Glomerular endothelial cell (primary cell): ENCODE results near the gene MLC1. TPM values are rescaled to one million over a fixed set of nuclear protein-coding genes. Genes with fewer than 3 reads are reported as not detected.

Source experiments
- DNase-seq: peaks from one replicate; pipeline ENCODE4 v3.0.0-alpha.2; 2011; ENCODE audit warnings: low read depth, low spot score; ENCODE audit errors: extremely low read depth
- total RNA-seq: library from RNA; depleted of rRNA; stranded (reverse); fragments of >200 nt; gene quantifications from 2 replicates; pipeline ENCODE4 v1.2.3, GENCODE V29; 2015

The MLC1 gene
- total RNA-seq, 1 donor from 2014 or later: not detected

GRCh38 chr22:50040717-50041116 is 44.5 kb downstream of the MLC1 start:
- no peak for DNase-seq

DNA sequence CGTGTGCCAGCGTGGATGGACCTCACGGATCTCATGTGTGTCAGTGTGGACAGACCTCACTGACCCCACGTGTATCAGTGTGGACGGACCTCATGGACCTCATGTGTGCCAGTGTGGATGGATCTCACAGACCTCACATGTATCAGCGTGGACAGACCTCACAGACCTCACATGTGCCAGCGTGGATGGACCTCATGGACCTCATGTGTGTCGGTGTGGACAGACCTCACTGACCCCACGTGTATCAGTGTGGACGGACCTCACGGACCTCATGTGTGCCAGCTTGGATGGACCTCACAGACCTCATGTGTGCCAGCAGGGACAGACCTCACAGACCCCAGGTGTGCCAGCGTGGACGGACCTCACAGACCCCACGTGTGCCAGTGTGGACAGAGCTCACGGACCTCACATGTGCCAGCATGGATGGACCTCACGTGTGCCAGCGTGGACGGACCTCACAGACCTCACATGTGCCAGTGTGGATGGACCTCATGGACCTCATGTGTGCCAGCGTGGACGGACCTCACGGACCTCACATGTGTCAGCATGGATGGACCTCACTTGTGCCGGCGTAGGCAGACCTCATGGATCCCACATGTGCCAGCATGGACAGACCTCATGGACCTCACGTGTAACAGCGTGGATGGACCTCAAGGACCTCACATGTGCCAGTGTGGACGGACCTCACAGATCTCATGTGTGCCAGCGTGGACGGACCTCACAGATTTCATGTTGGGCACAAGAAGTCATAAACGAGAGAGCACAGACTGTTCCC is 45.4 kb downstream of the MLC1 start:
- no peak for DNase-seq

- DNase-seq: no peak
Observed at GRCh38 chr22:50035976-50036724, 49.1 kb downstream of the MLC1 start.

DNA sequence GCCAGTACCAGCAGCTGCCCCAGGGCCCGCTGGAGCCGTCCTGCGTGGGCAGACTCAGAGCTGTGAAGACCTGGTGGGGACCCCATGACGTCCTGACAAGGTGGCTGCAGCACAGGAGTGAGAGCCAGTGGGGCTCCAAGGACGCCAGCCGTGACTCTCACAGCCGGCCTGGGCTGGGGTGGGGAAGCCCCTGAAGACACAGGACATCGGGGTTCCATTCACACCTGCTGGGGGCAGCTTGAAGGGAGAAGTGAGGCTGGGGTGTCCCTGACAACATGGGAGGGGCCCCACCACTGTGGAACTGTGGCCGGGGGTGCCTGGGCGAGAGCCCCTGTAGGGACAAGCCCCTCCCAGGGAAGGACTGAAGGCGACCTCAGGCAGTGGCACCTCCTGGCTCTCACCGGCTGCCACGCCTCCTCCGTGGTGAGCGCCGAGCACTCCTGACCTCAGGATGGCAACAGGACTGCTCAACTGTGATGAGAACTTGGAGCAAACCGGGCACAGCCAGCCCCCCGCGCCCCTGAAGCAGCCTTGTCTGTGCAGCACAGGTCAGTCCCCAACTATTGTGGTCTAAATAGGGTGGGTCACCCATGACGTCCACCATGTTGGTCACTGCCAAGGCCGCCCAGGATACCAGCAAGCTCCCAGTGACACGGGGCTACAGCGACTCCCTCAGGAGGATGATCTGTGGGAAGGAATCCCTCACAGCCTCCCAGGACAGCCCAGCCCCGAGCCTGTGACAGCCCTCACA is 49.9 kb downstream of the MLC1 start:
- no peak for DNase-seq

GRCh38 chr22:50034126-50035081 is 50.8 kb downstream of the MLC1 start:
- no peak for DNase-seq

DNA sequence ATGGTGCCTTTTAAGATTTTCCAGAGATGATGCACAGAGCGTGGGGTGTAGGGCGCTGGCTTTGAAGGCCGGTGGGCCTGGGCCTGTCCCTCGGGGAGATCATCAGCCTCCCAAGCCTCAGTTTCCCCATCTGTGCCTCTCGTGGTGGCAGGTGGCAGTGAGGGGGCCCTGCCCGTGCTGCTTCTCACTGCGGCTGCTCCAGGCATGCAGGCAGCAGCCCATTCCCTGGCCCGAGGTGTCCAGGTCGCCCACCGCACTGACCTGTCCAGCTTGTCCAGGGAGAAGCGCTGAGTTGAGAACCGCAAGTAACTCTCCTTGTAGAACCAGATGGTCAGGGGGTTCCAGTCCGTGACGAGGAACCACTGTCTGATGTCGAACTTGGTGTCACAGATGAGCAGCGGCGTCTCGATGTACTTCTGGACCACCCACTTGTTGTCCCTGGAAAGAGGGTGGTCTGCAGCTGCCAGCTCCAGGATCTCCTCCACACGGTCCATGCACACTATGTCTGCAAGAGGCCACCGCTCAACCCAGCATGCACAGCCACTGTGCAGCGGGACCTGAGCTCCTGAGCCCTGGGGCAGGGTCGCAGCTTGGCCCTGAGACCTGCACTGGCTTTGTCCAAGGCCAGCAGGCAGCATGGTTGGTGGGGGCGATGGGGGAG is 52.2 kb downstream of the MLC1 start:
- no peak for DNase-seq

DNA sequence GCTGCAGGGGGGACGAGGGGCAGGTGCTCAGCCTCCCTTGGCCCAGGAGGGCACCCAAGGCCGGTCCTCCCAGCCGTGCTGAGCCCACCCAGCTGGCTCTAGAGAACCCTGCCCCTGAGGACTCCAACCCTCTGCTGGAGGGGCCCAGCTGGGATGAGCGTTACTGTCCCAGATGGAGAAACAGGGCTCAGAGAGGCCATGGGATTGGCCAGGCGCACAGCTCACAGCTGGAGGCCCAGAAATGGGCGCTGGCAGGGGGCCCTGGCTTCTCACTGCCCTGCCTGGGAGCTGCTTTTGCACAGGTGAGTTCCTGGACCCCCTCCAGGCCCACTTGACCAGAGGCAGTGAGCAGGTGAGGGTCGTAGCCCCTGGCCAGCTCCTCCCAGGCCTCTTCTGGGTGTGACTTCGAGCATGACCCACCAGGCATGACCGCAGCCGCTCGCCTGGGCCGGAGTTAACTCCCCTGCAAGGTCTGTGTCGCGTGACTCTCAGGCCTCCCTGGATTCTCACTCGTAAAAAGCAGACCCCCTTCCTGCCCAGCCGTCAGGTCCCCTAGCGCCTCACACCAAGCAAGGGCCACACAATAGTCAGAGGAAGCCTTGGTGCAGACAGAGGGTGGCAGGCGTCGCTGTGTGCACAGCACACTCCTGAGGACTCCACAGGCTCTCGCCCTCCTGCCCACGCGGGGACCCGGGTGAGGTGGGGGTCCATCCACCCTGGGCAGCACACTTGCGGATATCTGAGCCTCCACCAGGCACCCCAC is 52.9 kb downstream of the MLC1 start:
- no peak for DNase-seq

DNA sequence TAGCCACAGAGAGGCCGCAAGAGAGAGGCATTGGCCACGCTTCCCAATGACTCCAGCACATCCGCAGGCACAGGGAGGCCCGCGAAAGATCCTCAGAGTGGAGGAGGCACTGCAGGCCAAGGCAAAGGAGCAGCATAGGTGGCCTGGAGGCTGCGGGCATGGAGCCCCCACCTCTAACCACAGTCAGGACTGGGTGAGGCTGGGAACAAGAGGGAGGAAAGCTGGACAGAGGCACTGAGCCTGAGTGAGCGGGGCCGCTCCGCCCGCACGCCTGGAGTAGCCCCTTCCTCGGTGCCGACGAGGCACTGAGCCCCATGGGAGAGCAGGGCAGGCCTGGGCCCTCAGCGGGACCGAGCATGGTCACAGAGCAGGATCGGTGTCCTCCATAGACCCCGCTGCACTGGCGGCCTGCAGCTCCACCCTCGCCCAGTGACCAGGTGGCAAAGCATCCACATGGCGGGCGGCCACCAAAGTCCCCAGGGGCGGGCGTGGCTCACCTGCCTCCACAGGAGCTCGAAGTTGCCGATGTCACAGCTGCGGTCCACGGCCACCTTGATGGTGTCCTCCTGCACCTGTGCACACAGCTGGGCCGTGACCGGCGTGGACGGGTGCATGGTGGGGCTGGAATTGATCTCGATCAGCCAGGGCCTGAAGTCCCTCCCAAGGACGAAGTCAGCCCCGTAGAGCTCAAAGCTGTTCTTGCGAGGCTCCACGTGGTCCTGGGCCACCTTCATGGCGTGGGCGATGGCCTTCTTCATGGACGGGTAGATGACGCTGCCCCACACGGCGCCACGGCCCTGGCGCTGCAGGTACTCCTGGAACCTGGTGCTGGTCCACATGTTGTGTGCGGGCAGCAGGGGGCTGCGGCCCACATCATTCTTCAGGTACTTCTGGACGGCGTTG is 53.8 kb downstream of the MLC1 start:
- no peak for DNase-seq

- no peak for DNase-seq
Observed at GRCh38 chr22:50030297-50031188, 54.7 kb downstream of the MLC1 start.

DNA sequence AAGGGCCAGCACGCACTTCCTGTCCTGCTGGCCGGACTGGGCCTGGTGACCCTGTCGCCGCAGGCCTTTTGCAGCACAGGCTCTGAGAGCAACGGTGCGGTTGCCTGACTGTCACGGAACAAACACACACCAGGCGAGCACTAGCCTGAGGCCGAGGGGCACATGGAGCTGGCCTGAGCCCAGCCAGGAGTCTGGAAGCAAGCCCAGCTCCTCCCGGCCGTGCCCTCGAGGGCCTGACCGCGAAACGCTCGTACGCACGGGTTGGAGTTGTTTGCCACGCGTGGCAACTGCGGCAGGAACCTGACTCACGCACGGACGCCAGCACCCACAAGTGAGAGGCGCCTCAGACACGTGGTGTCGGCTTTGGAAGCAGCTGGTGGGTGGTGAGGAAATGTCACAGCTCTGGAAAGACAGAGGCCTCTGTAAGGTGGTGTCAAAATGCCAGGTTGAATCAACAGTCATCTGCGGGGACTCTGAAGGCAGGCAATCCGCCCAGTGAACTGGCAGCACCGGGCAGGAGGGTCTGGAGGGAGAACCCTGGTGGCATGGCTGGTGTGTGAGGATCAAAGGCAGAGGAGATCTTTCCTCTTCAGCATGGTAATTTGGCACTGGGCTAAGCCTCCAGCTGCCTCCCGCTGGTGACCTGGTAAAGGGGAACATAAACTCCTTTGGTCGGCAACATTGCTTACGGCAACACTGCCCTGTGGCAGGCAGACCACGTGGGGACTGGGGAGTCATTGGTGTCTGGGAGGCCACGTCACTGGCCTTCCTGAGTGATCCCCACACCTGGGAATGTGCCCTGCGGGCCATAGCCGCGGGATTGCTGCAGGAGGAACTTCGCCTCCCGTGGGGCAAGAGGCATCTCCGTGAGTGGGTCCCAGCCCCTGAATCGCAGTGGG is 57.3 kb downstream of the MLC1 start:
- DNase-seq: no peak

DNA sequence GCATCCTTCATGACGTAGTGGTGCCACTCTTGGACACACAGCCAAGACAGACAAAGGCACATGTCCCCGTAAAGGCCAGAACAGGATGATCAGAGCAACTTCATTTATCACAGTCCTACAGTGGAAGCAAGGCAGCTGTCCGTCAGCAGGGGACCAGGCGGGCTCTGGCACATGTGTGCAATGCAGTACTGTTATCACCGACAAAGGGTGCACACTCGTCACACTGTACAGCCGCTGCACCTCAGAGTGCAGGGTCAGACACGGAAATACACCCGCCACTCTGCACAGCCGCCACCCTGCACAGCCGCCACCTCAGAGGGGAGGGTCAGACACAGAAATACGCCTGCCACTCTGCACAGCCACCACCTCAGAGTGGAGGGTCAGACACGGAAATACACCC is 59.2 kb downstream of the MLC1 start:
- DNase-seq: no peak

DNA sequence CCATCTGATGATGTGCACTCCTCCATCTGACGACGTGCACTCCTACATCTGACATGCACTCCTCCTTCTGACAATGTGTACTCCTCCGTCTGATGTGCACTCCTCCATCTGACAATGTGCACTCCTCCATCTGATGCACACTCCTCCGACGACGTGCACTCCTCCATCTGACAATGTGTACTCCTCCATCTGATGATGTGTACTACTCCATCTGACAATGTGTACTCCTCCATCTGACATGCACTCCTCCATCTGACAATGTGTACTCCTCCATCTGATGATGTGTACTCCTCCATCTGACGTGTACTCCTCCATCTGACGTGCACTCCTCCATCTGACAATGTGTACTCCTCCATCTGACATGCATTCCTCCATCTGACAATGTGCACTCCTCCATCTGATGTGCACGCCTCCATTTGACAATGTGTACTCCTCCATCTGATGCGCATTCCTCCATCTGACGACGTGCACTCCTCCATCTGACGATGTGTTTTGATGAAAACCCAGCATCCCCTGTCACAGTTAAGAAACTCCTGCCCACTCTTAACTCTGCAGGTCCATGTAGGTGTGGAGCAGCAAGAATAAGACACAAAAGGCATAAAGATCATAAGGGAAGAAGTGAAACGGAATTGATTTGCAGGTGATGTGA is 62.9 kb downstream of the MLC1 start:
- no peak for DNase-seq

- DNase-seq: no peak
Observed at GRCh38 chr22:50020606-50021005, 64.6 kb downstream of the MLC1 start.

GRCh38 chr22:50019316-50019715 is 65.9 kb downstream of the MLC1 start:
- no peak for DNase-seq

GRCh38 chr22:50018608-50019285 is 66.5 kb downstream of the MLC1 start:
- DNase-seq: no peak
